ENCODE data around the gene VPS13A.

VPS13A gene

GRCh38 chr9:77211561-77211960 is 34.2 kb downstream of the VPS13A start:
- Histone ChIP-seq H3K4me3 (ENCODE audit: low read depth, low read length) (no peak overlapping the region), H3K27me3 (ENCODE audit: insufficient read depth, low read length) (no peaks in the 10 kb centered on the region)
- no CpG with 5 or more reads among the region's 6 CpGs for WGBS (ENCODE audit: extremely low coverage, insufficient coverage, insufficient read length)

GRCh38 chr9:77212801-77213200 is 35.5 kb downstream of the VPS13A start:
- Histone ChIP-seq H4K8ac (ENCODE audit: low read depth, low read length) (no peak overlapping the region), H3K14ac (ENCODE audit: low read length) (no peak overlapping the region), H3K4me1 (ENCODE audit: control insufficient read depth in 1 of 2, insufficient read depth in 2 of 2, low read length in 2 of 2) (no peaks in the 10 kb centered on the region), H3K23ac (ENCODE audit: low read length) (no peak overlapping the region), H3K27ac (ENCODE audit: low read depth, low read length) (no peak overlapping the region), H3K27me3 (ENCODE audit: insufficient read depth, low read length) (no peaks in the 10 kb centered on the region), H3K4ac (ENCODE audit: low read depth, low read length) (no peak overlapping the region), H4K91ac (ENCODE audit: low read depth, low read length) (no peak overlapping the region), H2BK5ac (ENCODE audit: low read depth, low read length, poor library complexity) (no peak overlapping the region), H3K18ac (ENCODE audit: low read length) (no peak overlapping the region), H2BK120ac (ENCODE audit: insufficient read depth, low read length, poor library complexity) (no peak overlapping the region), H3K79me2 (ENCODE audit: control insufficient read depth, insufficient read depth, low read length, poor library complexity) (no peaks in the 10 kb centered on the region), H4K12ac (ENCODE audit: low read depth, low read length) (no peak overlapping the region), H2AK5ac (ENCODE audit: low read length) (no peak overlapping the region), H2BK12ac (ENCODE audit: low read length) (no peak overlapping the region), H3K79me1 (ENCODE audit: low read length) (no peaks in the 10 kb centered on the region), H3K36me3 (ENCODE audit: control insufficient read depth in 1 of 2, insufficient read depth in 2 of 2, low read length in 2 of 2) (peaks cover 2 to 9% of the 10 kb centered on the region in 2 experiments), H2AFZ (ENCODE audit: insufficient read depth, low read length, poor library complexity) (no peak overlapping the region), H3K9me3 (ENCODE audit: insufficient read depth, low read depth, low read length) (no peaks in the 10 kb centered on the region), H3K4me3 (ENCODE audit: low read depth, low read length) (no peak overlapping the region), H3K4me2 (ENCODE audit: low read length) (no peak overlapping the region), H3K9ac (ENCODE audit: low read length) (no peak overlapping the region)
- no CpG with 5 or more reads among the region's 1 CpG for WGBS (ENCODE audit: extremely low coverage, insufficient coverage, insufficient read length)
- no peak for DNase-seq

More at GRCh38 chr9:77211561-77211960, 34.2 kb downstream of the VPS13A start:
- no peak overlapping the region for H3K23ac ChIP-seq (ENCODE audit: low read length)
- H3K4me1 ChIP-seq (ENCODE audit: control insufficient read depth in 1 of 2, insufficient read depth in 2 of 2, low read length in 2 of 2) = no peaks in the 10 kb centered on the region
- no peak overlapping the region for H2BK12ac ChIP-seq (ENCODE audit: low read length)
- no peak overlapping the region for H3K4ac ChIP-seq (ENCODE audit: low read depth, low read length)
- DNase-seq = no peak
- H3K36me3 ChIP-seq (ENCODE audit: control insufficient read depth in 1 of 2, insufficient read depth in 2 of 2, low read length in 2 of 2) = peaks cover 2 to 9% of the 10 kb centered on the region in 2 experiments
- no peak overlapping the region for H3K27ac ChIP-seq (ENCODE audit: low read depth, low read length)
- no peak overlapping the region for H3K18ac ChIP-seq (ENCODE audit: low read length)
- no peak overlapping the region for H2BK5ac ChIP-seq (ENCODE audit: low read depth, low read length, poor library complexity)
- H3K4me2 ChIP-seq (ENCODE audit: low read length) = no peak overlapping the region
- H3K79me2 ChIP-seq (ENCODE audit: control insufficient read depth, insufficient read depth, low read length, poor library complexity) = no peaks in the 10 kb centered on the region
- no peaks in the 10 kb centered on the region for H3K9me3 ChIP-seq (ENCODE audit: insufficient read depth, low read depth, low read length)
- no peak overlapping the region for H3K9ac ChIP-seq (ENCODE audit: low read length)
- no peaks in the 10 kb centered on the region for H3K79me1 ChIP-seq (ENCODE audit: low read length)
- peak overlapping the region; percentile 38 for H4K8ac ChIP-seq (ENCODE audit: low read depth, low read length)
- H4K12ac ChIP-seq (ENCODE audit: low read depth, low read length) = peak overlapping the region; percentile 70
- peak overlapping the region; percentile 44 for H3K14ac ChIP-seq (ENCODE audit: low read length)
- H2AK5ac ChIP-seq (ENCODE audit: low read length) = no peak overlapping the region
- no peak overlapping the region for H2BK120ac ChIP-seq (ENCODE audit: insufficient read depth, low read length, poor library complexity)
- no peak overlapping the region for H4K91ac ChIP-seq (ENCODE audit: low read depth, low read length)
- no peak overlapping the region for H2AFZ ChIP-seq (ENCODE audit: insufficient read depth, low read length, poor library complexity)

- Histone ChIP-seq H2AFZ (ENCODE audit: insufficient read depth, low read length, poor library complexity) (no peak overlapping the region), H3K36me3 (ENCODE audit: control insufficient read depth in 1 of 2, insufficient read depth in 2 of 2, low read length in 2 of 2) (peaks cover 2 to 6% of the 10 kb centered on the region in 2 experiments), H3K9ac (ENCODE audit: low read length) (no peak overlapping the region), H3K18ac (ENCODE audit: low read length) (no peak overlapping the region), H3K79me2 (ENCODE audit: control insufficient read depth, insufficient read depth, low read length, poor library complexity) (no peaks in the 10 kb centered on the region), H4K8ac (ENCODE audit: low read depth, low read length) (no peak overlapping the region), H3K4ac (ENCODE audit: low read depth, low read length) (no peak overlapping the region), H3K14ac (ENCODE audit: low read length) (no peak overlapping the region), H3K27ac (ENCODE audit: low read depth, low read length) (no peak overlapping the region), H4K91ac (ENCODE audit: low read depth, low read length) (no peak overlapping the region), H3K4me1 (ENCODE audit: control insufficient read depth in 1 of 2, insufficient read depth in 2 of 2, low read length in 2 of 2) (no peaks in the 10 kb centered on the region), H3K4me3 (ENCODE audit: low read depth, low read length) (no peak overlapping the region), H2BK120ac (ENCODE audit: insufficient read depth, low read length, poor library complexity) (no peak overlapping the region), H3K9me3 (ENCODE audit: insufficient read depth, low read depth, low read length) (no peaks in the 10 kb centered on the region), H2BK5ac (ENCODE audit: low read depth, low read length, poor library complexity) (no peak overlapping the region), H3K23ac (ENCODE audit: low read length) (peak overlapping the region; percentile 49), H3K27me3 (ENCODE audit: insufficient read depth, low read length) (no peaks in the 10 kb centered on the region), H3K79me1 (ENCODE audit: low read length) (no peaks in the 10 kb centered on the region), H2AK5ac (ENCODE audit: low read length) (no peak overlapping the region), H3K4me2 (ENCODE audit: low read length) (no peak overlapping the region), H4K12ac (ENCODE audit: low read depth, low read length) (no peak overlapping the region), H2BK12ac (ENCODE audit: low read length) (no peak overlapping the region)
- no peak for DNase-seq
- no CpG with 5 or more reads among the region's 5 CpGs for WGBS (ENCODE audit: extremely low coverage, insufficient coverage, insufficient read length)
These were observed 38.5 kb downstream of the VPS13A start for GRCh38 chr9:77215874-77216273.

GRCh38 chr9:77218612-77219011 is 41.3 kb downstream of the VPS13A start:
- Histone ChIP-seq H3K14ac (ENCODE audit: low read length) (no peak overlapping the region), H4K91ac (ENCODE audit: low read depth, low read length) (no peak overlapping the region), H2AK5ac (ENCODE audit: low read length) (no peak overlapping the region), H3K4me3 (ENCODE audit: low read depth, low read length) (no peak overlapping the region), H3K18ac (ENCODE audit: low read length) (no peak overlapping the region), H2AFZ (ENCODE audit: insufficient read depth, low read length, poor library complexity) (no peak overlapping the region), H3K9ac (ENCODE audit: low read length) (no peak overlapping the region), H3K36me3 (ENCODE audit: control insufficient read depth in 1 of 2, insufficient read depth in 2 of 2, low read length in 2 of 2) (peaks cover 2 to 4% of the 10 kb centered on the region in 2 experiments), H3K79me1 (ENCODE audit: low read length) (no peaks in the 10 kb centered on the region), H3K9me3 (ENCODE audit: insufficient read depth, low read depth, low read length) (no peaks in the 10 kb centered on the region), H3K27me3 (ENCODE audit: insufficient read depth, low read length) (no peaks in the 10 kb centered on the region), H2BK5ac (ENCODE audit: low read depth, low read length, poor library complexity) (no peak overlapping the region), H3K4me1 (ENCODE audit: control insufficient read depth in 1 of 2, insufficient read depth in 2 of 2, low read length in 2 of 2) (no peaks in the 10 kb centered on the region), H2BK12ac (ENCODE audit: low read length) (no peak overlapping the region), H3K4ac (ENCODE audit: low read depth, low read length) (no peak overlapping the region), H3K79me2 (ENCODE audit: control insufficient read depth, insufficient read depth, low read length, poor library complexity) (no peaks in the 10 kb centered on the region), H2BK120ac (ENCODE audit: insufficient read depth, low read length, poor library complexity) (no peak overlapping the region), H4K8ac (ENCODE audit: low read depth, low read length) (no peak overlapping the region), H3K27ac (ENCODE audit: low read depth, low read length) (no peak overlapping the region), H3K4me2 (ENCODE audit: low read length) (no peak overlapping the region), H4K12ac (ENCODE audit: low read depth, low read length) (no peak overlapping the region), H3K23ac (ENCODE audit: low read length) (no peak overlapping the region)
- no CpG with 5 or more reads among the region's 3 CpGs for WGBS (ENCODE audit: extremely low coverage, insufficient coverage, insufficient read length)
- no peak for DNase-seq

All from trophoblast cell (in vitro differentiated cells and primary cell).